ENCODE data around the gene SRGAP3.
"Not testable (repeated sequence)": the region's sequence is repeated elsewhere in the genome, so short reads cannot be mapped to it uniquely, and the experiment has no call there.

The SRGAP3 gene

DNA sequence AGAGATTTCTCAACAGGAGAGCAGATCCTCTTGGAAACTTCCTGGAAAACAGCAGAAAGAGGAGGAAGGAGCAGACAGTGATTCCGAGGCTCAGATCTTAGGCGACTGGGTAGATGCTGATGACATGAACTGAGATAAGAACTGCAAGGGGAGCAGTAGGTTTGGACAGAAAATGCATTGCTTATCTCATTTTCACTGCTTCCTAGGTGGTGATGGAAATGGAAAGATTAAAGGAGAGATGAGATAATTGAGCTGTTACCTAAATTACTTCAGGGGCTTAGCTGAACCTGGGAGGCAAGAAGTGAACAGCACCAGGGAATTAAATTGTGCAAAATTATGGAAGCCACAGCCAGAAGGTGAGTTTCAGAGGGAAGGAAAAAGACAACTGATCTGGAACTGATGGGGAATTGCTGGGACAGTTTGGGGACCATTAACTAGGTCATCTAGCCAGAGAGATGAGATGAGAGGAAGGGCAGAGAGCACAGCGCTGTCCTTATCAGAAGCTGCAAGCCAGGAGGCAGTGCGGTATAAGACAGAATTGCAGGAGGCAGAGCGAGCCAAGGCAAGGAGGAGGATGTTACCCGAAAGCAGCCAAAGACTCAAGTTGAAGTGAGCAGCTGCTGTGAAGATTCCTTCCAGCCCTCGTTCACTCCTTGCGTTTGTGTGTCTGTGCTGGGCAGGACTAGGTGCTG is 140.4 kb downstream of the SRGAP3 start:
- DNase-seq, result no peak

DNA sequence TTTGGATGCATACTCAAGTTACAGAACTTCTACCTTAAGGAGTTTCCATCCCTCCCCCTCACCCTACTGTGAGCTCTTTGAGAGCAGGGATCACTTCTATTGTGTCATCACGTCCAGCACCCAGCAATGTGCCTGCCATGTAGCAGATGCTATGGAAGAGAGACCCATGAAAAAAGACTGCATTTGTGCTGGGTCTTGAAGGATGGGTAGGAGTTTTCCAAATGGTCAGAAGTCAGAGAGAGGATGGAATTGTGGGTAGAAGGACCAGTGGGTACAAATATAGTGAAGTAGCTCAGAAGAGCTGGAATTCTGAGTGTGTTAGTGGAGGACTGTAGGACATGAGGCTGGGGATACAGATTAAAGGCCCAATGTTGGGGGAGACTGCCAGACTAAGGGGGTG is 141.7 kb downstream of the SRGAP3 start:
- no peak for DNase-seq

DNA sequence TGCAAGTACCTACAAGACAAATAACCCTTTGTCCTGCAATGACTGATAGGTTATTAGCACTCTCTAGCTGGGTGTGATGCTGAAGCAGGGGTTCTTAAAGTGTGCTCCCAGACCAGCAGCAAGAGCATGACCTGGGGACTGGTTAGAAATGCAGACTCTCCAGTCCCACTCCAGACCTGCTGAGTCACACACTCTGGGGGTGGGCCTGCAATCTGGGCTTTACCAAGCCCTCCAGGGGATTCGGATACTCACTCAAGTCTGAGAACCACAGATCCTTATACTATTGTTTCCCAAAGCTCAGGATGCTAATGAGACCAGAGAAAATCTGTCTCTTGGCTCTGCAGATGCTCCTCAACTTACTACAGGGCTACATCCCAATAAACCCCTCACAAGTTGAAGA is 144.0 kb downstream of the SRGAP3 start:
- DNase-seq, result no peak

DNA sequence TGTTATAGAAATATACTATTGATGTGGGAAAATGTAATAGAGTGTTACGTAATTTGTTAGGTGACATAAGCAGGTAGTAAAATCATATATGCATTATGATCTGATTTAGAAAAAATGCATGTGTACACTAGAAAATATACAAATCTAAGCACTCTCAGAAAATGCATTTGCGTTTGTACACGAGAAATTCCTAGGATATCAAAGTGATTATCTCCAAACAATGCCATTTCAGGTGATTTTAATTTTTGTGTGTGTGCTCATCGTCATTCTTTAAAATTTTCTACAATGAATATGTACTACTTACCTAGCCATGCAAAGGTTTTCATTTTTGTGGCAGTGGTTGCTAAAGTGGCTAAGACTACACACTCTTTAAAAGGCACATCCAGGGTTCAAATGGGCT is 145.3 kb downstream of the SRGAP3 start:
- no peak for DNase-seq

DNA sequence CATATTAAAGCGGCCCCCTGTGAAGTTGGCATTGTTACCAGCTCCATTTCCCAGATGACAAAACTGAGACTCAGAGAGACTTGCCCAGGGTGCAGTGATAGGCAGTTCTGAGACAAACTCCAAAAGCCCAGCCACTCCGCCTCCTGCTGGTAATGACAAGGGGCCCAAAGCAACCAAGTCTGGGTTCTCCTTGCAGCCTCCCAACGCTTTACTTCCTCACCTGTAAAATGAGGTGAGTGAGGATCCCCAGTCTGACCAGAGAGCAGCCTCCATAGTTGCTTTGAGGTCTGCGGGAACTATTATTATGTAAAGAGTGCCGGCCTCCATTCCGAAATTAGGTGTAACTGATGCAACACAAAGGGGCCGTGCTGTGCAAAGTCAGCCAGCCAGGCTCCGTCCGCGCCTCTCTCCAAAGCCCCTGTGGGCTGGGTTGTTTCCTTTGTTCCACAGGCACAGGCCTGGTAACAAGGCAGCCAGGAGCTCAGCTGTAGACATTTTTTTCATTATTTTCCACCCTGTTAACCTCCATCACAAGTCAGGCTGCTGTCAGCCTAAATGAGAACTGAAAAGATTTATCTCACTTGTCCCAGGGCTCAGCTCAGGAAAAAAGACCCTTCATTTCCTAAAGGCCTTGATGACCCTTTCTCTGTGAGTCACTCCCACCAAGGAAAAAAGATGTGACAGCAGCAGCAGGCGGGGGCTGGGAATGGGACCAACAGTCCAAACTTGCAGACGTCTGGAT is 147.0 kb downstream of the SRGAP3 start:
- DNase-seq, result no peak

DNA sequence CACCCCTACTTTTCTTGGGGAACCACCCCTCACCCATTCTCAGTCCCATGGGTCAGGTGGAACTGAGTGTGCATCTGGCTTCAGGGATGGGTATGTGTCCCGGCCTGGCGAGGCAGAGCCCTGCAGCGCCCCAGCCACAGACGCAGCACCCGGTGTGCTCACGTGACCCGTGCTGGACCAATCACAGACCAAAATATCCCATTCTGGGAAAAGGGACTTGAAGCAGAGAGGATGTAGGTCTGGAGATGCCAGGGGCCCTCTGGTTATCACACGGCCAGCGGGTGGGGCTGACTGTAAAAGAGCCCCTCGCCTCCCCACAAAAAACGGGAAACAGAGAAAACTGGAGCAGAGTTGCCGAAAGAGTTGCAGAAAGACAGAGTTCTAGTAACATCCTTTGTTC is 148.2 kb downstream of the SRGAP3 start:
- no peak for DNase-seq

DNA sequence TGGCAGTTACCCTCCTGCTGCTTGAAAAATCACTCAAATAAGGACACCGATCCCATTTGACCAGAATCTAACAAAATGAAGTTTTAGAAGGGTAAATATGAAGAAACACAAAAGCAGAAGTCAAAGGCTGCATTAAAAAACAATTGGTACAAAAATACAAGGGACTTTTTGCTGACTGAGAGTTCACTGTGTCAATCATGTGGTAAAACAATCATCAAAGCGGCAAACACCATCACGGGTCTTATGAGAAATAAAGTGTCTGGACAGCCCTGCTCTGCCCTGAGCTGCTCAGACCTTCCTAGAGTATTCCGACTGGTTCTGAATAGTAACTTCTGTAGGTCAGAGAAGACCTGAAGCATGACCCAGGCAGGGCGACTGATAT is 148.9 kb downstream of the SRGAP3 start:
- DNase-seq, result no peak

DNA sequence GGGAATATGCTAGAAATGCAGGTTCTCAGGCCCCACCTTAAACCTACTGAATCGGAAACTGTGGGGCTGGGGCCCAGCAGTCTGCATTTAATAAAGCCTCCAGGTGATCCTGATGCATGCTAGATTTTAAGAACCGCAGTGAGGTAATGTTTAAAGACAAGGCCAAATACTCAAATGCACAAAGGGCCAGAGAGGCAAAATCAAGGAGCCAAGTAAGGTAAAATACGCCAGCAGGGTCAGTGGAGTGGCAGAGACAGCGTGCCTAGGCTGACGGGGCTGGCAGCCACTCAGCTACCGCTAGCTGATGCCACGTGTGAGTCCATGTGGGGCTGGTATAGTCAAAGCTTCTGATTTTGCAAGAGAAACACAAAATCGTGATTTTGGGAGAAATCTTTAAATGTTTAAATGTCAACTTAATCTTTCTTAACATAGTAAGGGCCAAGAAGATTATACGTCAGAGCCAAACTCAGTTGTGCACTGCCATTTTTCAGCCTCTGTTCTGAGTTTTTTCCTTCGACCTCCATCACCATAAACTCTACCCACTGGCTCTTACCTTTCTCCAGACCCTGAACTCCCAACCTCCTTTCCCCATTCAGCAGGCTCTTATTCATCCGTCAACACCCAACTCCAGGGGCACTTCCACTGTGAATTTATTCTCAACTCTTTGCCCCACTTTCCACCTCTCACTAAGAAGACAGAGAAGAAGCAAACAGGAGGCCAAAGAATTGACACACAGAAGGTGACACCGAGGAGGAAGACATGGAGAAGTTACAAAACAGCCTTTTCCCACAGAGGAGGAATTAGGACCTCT is 149.5 kb downstream of the SRGAP3 start:
- DNase-seq, result no peak

DNA sequence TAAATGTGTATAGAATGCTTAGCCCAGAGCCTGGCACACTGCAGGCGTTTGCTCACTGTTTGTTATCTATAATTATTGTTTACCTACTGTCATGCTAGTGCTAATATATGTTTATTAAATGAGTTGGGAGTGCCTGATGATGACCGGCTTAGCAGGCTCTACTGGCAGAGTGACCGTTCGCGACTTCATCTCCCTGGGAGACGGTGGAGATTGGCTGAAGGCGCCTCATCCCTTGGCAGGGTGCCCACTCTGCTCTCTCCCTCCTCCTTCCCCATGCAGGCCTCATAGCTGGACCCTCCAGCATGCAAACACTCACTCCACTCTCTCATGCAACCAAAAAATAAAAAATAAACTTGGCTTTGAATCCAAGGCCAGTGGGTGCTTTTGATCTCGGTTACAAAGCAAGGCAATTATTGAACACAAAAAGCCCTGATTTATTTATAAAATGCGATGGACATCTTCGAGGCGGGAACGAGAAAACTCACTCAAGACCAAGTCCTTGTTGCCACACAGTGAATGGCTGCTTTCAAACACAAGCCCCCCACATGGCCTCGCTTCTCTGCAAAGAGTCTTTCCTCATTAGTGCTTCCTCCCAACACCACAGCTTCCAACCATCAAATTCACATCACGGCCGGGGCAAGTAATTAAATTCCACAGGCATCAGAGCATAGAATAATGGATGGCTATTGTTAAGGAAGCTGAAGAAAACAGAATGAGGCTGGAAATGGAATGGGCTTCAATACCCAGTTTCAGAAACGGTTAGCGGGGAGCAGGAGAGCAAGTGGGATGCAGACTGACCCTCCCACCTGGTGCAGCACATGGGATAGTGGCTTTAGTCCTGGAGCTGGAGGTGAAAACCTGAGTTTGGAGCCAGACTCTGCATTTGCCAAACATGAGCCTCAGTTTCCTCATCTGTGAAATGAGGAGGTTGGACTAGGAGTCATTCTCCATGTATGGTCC is 150.4 kb downstream of the SRGAP3 start:
- no peak for DNase-seq

DNA sequence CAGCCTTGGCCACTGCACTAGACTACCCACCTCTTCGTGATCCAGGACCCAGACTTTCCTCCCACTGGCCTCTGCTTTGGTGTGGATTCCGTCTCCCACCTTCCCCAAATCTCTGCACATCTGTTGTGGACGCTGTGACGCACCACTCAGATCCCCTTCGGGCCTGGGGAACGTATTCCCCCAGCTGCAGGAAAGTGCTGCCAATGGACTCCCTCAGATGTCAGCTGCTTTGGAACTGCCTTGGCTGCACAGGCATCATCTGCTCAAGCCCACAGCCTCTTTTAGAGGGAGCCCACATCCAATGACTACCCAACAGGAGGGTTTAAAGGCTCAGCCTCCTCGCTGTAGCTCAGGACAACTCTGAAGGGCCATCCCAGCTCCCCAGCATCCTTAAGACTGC is 152.0 kb downstream of the SRGAP3 start:
- no peak for DNase-seq

DNA sequence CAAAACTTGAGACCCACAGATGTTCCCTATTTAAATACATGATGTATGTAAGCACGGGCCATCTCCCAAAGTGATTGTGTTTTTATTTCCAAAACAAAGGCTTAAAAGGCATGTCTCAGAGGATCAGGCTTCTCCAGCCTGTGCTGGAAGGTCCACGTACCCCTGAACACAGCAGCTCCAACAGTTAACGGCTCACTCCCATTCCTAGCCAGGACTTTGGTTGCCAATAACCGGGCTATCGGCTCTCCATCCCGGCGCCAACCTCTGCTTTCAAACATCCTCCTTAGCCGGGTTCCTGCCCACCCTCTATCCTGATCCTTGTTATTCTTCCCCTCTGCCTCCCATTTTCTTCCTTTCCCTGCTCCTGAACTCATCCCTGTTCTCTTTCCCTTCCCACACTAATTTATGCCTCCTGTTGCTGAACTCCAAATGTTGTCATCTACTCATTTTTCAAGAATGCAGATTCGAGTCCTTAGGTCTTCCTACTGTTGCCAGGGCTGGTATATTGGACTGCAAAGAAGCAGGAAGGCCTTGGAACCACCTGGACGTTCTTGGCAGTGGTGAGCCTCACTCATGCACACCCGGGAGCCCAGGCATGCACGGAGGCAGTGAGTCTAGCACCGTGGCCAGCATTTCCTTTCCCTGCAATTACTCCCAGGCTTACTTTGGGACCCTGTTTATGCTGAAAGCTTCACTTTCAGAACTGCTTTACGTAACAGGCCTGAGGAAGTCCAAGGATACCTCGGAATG is 157.8 kb downstream of the SRGAP3 start:
- DNase-seq, result no peak

DNA sequence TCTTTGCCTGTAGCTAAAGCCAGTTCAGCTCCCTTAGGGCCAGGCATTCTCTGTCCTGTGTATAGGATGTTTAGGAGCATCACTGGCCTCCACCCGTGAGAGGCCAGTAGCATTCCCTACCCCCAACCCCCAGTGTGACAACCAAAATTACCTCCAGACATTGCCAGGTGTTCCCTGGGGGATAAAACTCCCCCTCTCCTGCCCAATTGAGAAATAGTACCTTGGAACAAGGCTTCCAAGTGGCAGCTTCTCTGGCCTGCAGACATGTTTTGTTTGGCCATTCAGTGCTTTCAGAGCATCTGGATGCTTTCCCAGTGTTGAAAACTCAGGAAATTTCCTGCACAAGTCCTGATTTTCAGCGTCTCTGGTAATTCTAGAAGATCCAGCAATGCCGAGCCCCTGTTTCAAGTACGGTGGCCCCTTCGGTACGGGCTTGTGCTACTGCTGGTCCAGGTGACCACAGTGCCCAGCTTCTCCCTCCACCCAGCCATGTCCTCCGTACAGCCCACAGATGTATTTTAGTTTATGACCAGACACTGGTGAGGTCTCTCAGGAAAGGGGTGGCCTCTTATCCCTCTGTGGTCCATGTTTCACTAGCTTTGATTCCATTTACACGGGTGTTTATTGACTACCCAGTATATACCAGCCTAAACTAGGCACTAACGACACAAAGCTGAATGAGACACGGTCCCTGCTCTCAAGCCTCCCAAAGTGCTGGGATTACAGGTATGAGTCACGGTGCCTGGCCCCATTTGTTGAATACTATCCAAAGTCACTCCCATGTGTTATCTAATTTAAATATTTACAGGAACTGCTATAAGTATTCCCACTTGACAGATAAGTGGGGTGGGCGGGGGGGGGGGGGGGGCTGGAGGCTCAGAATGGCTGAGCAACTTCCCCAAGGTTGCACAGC is 160.7 kb downstream of the SRGAP3 start:
- no peak for DNase-seq

DNA sequence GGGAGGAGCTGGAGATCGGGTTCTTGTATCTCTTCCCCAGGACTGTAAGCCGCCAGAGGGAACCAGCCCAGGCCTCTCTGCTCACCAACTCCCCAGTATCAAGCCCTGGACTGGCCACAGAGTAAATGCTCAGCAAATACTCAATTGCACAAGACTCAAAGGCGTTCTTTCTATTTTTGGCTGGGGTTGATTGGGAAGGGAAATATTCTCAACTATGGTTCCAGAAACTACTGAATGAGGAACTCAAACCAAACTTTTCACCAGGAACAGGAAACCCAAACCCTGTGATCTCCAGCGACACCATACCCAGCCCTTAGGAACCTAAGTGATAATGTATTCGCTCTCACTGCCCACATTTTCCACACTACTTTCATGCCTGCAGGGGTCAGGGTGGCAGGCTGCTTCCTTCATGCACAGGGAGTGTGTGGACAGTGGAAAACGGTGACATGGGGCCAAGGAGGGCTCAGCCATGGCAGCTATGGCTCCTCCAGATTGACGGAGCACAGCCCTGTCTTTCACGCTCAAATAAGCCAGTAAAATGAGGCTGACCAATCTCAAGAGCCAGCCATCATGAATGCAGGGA is 161.5 kb downstream of the SRGAP3 start:
- no peak for DNase-seq

DNA sequence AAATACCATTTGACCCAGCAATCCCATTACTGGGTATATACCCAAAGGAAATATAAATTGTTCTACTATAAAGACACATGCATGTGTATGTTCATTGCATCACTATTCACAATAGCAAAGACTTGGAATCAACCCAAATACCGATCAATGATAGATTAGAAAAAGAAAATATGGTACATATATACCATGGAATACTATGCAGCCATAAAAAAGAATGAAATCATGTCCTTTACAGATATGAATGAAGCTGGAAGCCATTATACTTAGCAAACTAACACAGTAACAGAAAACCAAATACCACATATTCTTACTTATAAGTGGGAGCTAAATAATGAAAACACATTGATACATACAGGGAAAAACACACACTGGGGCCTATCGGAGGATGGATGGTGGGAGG is 164.0 kb downstream of the SRGAP3 start:
- not testable (repeated sequence) for DNase-seq

DNA sequence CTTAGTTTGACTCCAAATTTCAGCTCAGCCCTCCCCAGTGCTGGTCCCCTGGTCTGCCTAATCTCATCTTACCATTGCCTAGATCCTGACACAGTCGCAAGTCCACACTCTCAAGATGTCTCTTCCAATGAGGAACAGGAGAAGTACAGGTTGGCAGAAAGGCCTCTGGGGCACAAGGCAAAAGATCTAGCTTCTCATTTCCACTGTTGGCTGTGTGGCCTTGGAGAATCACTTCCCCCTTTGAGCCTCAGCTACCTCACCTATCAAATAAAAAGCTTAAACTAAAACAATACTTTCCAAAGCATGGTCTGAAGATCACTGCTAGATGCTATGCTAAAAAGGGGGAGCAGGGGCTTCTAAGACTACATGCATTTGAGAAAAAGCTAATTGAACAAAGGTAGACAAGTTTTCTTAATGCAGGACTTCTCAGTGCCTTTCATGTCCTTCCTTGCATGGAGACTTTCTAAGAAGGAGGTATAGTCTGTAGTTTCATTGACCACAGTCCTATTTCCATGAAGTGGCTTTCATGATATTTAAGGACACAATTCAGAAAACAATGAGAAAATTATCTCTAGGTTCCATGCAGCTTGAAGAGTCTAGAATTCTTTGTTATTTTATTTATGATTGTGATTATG is 168.1 kb downstream of the SRGAP3 start:
- DNase-seq, result no peak

DNA sequence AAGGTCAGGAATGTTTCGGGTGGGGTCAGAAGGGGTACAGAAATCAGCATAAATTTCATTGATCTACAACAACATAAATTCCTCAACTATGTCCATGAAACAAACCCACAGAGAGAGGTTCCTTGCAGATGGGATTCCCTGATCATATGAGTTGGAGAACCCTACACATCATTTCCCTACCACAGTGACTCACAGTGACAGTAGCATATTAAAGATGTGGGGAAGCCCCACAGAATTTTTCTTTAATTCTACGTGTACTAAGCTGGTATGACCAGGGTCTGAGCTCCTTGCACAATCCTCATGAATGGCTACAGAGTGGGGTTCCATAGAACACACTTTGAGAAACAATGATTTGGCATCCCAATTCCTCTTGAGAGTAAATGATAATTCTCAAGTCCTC is 169.3 kb downstream of the SRGAP3 start:
- no peak for DNase-seq

DNA sequence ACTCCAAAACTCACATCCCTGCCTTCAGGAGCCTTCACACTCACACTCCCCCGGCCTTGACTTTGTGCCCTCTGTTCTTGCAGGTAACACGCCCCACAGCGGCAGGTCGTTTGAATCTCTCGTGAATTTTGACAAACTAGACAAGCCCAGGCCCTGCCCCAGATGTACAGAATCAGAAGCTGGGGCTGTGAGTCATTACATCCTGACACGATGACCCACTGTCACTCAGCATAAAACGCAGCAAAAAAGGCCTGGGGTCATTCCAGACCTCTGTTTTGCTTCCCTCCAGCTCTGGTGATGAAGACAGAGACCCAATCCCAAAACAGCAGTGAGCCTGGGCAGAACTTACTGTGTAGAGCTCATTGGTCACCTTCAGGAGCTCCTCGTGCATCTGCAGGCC is 169.8 kb downstream of the SRGAP3 start:
- no peak for DNase-seq

DNA sequence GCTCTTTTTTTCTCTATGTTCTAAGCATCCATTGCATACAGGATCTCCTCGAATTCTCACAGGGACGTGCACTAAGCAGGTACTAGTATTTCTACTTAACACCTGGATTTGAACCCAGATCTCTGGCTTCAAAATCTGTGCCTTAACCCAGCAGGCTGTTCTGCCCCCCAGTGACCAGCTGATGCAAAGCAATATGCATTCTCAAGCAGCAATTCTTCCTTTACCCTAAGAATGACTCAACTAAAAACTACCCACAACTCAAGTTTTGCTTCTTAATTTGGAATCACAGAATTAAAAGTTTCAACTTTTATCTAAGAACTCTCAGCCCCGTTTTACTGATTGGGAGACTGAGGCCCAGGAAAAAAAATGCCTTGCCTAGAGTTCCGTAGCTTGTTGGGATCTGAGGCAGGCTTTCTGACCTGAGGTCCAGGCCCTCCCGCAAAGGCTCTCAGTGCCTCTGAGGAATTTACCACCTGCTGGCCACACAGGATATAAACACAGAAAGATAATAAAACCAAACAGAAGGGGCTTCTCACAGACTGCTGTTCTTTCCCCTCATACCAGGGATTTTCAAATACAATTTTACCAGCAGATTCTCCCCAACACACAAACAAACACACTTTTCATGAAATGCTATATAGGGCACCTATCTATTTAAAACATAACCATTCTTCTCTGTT is 170.7 kb downstream of the SRGAP3 start:
- no peak for DNase-seq

DNA sequence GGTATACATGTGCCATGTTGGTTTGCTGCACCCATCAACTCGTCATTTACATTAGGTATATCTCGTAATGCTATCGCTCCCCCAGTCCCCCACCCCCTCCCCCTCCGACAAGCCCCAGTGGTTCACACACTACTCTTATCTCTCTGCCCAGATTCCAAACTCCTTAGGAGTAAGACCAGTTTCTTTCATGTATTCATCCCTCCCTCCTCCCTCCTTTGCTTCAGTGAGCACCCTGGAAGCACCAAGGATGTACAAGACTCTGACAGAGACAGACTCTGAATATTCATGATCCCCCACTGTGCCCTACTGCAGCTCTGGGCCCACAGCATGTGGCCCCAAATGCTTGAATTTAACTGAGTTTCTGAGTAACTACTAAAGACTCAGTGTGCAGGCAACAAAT is 172.4 kb downstream of the SRGAP3 start:
- DNase-seq, result no peak
